WERI-Rb-1 (cell line): ENCODE data around the gene TUBB4B.

Experiments
- DNase-seq: peaks from one replicate; pipeline ENCODE4 v3.0.0-alpha.2; 2020
- H3K27ac ChIP-seq: fragments of 250-450 bp; sonication (Bioruptor Pico); 2 replicates; pipeline ENCODE4 v1.5.1; 2020; ENCODE audit warnings: mild to moderate bottlenecking, moderate library complexity
- H3K27me3 ChIP-seq: fragments of 250-450 bp; sonication (Bioruptor Pico); 2 replicates; pipeline ENCODE4 v1.5.1; 2021; ENCODE audit warnings: mild to moderate bottlenecking, low read depth, moderate library complexity; ENCODE audit not compliant: insufficient read depth, severe bottlenecking
- H3K36me3 ChIP-seq: fragments of 250-450 bp; sonication (Bioruptor Pico); 2 replicates; pipeline ENCODE4 v1.5.1; 2020; ENCODE audit warnings: mild to moderate bottlenecking, moderate library complexity
- H3K4me3 ChIP-seq: 2 replicates; pipeline ENCODE4 v1.5.1; 2011; ENCODE audit warnings: low read depth, mild to moderate bottlenecking, control low read depth, low read length
- H3K9me3 ChIP-seq: fragments of 250-450 bp; sonication (Bioruptor Pico); 2 replicates; pipeline ENCODE4 v1.5.1; 2021; ENCODE audit warnings: mild to moderate bottlenecking, moderate library complexity; ENCODE audit not compliant: severe bottlenecking
- TF ChIP-seq, protein P1 (sequence below): IDR thresholded peaks from 2 replicates; pipeline ENCODE4 v1.5.1; 2011; ENCODE audit warnings: low read depth, mild to moderate bottlenecking, control low read depth, inconsistent platforms, low read length

The TUBB4B gene

DNA sequence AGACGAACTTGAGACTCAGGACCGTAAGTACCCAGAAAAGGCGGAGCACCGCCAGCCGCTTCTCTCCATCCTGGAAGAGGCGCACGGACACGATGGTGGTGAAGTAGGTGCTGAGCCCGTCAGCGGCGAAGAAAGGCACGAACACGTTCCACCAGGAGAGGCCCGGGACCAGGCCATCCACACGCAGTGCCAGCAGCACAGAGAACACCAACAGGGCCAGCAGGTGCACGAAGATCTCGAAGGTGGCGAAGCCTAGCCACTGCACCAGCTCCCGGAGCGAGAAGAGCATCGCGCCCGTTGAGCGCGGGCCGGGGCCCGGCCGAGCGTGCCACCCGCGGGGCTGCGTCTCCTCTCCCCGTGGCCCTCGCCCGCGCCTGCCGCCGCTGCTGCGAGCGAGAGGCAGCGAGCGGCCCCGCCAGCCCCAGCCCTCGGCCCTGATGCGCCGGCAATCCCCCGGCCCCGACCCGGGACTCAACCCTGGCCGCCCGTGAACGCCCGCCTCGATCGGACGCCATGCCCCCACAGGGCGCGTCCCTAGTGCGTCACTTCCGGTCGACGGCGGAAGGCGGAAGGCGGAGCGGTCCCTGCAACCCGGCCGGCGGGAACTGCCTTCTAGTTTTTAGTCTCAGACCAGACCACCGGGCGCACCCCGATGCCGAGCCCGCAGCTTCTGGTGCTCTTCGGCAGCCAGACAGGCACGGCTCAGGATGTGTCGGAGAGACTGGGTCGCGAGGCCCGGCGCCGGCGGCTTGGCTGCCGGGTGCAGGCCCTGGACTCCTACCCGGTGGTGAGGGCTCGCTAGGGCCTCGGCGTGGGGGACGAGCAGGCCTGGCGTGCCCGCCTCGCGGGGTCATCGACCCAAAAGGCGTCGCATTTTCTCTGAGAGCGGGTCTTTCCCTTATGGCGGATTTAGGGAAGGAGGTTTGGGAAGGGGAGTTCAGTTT is 35.7 kb upstream of the TUBB4B start, which contains the start of the genes NDOR1 and TMEM203:
Gene NDOR1, plus strand, starts transcription at position 575 of the 944 bp plus-strand sequence. Its CDS starts 78 bp downstream, at position 653.
Gene TMEM203, minus strand, starts transcription at position 523 of the 944 bp plus-strand sequence. Its CDS starts 234 bp downstream, at position 289.
- peak within 1 kb of the TSS; percentile 80 for H3K27ac ChIP-seq
- peak; percentile 69 for DNase-seq

DNA sequence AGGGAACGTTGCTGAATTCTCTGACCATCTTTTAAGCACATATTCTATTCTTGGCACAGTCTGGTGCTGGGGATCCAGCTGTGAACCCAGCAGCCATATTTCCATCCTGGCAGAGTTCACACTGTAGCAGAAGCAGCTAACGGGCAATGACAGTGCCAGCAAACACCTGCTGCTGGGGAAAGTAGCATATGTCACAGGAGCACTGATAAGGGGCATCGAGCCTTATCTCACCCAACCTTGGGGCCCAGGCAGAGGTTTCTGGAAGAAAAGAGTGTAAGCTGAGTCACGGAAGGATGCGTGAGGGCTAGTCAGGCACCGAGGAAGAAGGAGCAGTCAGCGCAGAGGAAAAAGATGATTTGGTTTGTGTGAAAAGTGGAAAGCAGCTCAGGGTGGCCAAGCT is 34.5 kb upstream of the TUBB4B start:
- Histone ChIP-seq H3K4me3 (no peak overlapping the region; the same call in 1 of the 2 replicates), H3K9me3 (no peaks in the 10 kb centered on the region), H3K27me3 (no peaks in the 10 kb centered on the region), H3K36me3 (no peaks in the 10 kb centered on the region), H3K27ac (no peak overlapping the region)
- DNase-seq: no peak
- TF ChIP-seq, protein P1, sequence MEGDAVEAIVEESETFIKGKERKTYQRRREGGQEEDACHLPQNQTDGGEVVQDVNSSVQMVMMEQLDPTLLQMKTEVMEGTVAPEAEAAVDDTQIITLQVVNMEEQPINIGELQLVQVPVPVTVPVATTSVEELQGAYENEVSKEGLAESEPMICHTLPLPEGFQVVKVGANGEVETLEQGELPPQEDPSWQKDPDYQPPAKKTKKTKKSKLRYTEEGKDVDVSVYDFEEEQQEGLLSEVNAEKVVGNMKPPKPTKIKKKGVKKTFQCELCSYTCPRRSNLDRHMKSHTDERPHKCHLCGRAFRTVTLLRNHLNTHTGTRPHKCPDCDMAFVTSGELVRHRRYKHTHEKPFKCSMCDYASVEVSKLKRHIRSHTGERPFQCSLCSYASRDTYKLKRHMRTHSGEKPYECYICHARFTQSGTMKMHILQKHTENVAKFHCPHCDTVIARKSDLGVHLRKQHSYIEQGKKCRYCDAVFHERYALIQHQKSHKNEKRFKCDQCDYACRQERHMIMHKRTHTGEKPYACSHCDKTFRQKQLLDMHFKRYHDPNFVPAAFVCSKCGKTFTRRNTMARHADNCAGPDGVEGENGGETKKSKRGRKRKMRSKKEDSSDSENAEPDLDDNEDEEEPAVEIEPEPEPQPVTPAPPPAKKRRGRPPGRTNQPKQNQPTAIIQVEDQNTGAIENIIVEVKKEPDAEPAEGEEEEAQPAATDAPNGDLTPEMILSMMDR: no peak

More for the DNA sequence above, 35.7 kb upstream of the TUBB4B start, which contains the start of the genes NDOR1 and TMEM203:
- Histone ChIP-seq H3K27me3 (no peaks in the 10 kb centered on the region), H3K9me3 (no peaks in the 10 kb centered on the region), H3K4me3 (peak within 1 kb of the TSS; percentile 82), H3K36me3 (no peaks in the 10 kb centered on the region)
- TF ChIP-seq, protein P1: no peak

DNA sequence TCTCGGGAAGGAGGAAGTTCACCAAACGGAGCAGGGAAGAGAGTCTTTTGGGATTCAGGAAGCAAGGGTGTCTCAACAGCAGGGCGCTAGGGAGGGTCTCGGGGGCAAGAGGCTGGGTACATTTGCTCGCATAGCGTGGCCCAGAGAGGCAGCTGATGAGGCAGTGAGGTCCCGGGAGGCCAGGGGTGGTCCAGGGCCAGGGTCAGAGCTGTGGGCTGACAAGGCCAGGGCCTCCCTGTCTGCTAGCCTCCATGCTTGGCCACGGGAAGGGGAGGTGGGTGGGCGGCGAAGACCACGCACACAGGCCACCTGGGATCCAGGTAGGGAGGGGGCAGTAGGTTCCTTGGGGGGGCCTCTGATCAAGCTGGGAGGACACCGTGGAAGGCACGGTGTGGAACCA is 29.6 kb upstream of the TUBB4B start:
- no peaks in the 10 kb centered on the region for H3K36me3 ChIP-seq
- no peak for DNase-seq
- no peaks in the 10 kb centered on the region for H3K27me3 ChIP-seq
- no peak overlapping the region for H3K27ac ChIP-seq
- TF ChIP-seq, protein P1: no peak
- no peaks in the 10 kb centered on the region for H3K9me3 ChIP-seq
- H3K4me3 ChIP-seq: no peak overlapping the region

DNA sequence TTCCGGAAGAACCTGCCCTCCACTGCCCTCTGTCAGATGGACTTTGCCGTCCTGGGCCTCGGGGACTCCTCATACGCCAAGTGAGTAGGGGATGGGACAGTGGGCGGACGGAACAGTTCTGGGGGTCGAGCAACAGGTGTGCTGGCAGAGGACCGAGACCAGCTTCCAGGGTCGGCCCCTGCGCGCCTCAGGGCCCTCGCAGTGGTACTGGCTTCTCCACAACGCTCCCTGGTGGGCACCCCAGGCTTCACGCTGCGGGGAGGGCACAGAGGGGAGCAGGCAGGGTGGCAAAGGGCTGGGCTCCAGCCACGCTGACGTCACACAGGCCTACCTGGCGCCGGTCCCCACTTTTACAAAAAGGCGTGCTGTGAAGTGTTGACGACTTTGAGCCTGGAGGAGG is 28.6 kb upstream of the TUBB4B start:
- Histone ChIP-seq H3K9me3 (no peaks in the 10 kb centered on the region), H3K4me3 (no peak overlapping the region), H3K27ac (no peak overlapping the region), H3K36me3 (no peaks in the 10 kb centered on the region), H3K27me3 (no peaks in the 10 kb centered on the region)
- no peak for DNase-seq
- TF ChIP-seq, protein P1: no peak

DNA sequence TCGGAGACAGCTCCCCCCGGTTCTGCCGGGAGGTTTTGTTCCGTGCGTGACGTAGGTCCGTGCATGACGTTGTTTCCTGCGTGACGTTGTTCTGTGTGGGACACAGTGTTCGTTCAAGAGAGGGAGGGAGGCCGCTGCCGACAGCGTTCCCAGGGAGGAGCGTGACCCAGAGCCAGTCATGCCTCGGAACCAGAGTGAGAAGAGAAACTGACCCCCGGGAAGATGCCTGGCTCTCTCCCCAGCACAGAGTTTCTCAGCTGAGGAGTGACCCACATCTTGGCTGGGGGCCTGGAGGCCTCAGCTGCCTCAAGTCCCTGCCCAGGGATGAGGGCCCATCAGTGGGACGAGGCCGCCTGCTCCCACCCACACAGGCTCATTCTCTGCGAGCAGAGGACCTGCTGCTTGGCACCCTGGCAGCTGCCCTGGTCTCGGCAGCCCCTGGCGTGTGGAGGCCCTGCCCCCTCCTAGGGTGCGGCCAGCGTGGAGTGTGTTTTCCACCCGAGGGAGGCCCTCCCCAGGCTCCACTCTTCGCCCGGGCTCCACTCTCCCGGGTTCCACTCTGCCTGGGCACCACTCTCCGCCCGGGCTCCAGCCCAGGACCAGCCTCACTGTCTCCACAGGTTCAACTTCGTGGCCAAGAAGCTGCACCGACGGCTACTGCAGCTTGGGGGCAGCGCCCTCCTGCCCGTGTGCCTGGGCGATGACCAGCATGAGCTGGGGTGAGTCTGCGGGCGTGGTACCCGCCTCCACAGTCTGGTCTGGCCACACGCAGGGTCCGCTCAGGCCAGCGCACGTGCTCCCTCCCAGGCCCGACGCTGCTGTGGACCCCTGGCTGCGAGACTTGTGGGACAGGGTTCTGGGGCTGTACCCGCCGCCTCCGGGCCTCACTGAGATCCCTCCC is 27.7 kb upstream of the TUBB4B start:
- H3K36me3 ChIP-seq: no peaks in the 10 kb centered on the region
- H3K27ac ChIP-seq: no peak overlapping the region
- TF ChIP-seq, protein P1: 0 out of 2 replicates have a peak, but pooled peaks have one; percentile 22
- no peak for DNase-seq
- H3K4me3 ChIP-seq: no peak overlapping the region
- no peaks in the 10 kb centered on the region for H3K9me3 ChIP-seq
- no peaks in the 10 kb centered on the region for H3K27me3 ChIP-seq
